ENCODE data around the gene CCDC85C.

CCDC85C gene

GRCh38 chr14:99630202-99630601 lies 26.2 kb upstream of the CCDC85C start:
- no peak for DNase-seq (ENCODE audit: low read depth in 3 of 3, low spot score in 1 of 3)

GRCh38 chr14:99628887-99629618 lies 25.0 kb upstream of the CCDC85C start:
- peak; percentile 15 to 50 (median 21) for DNase-seq (ENCODE audit: low read depth in 3 of 3, low spot score in 1 of 3)

GRCh38 chr14:99627510-99628381 lies 23.7 kb upstream of the CCDC85C start:
- no peak for DNase-seq (ENCODE audit: low read depth in 3 of 3, low spot score in 1 of 3)

- no peak for DNase-seq (ENCODE audit: low read depth in 3 of 3, low spot score in 1 of 3)
These were observed 23.1 kb upstream of the CCDC85C start for GRCh38 chr14:99627100-99627499.

- DNase-seq (ENCODE audit: low read depth in 3 of 3, low spot score in 1 of 3), result no peak
These were observed 22.1 kb upstream of the CCDC85C start for GRCh38 chr14:99626041-99626648.

- no peak for DNase-seq (ENCODE audit: low read depth in 3 of 3, low spot score in 1 of 3)
These were observed 21.5 kb upstream of the CCDC85C start for GRCh38 chr14:99625476-99625875.

GRCh38 chr14:99624971-99625370 lies 21.0 kb upstream of the CCDC85C start:
- DNase-seq (ENCODE audit: low read depth in 3 of 3, low spot score in 1 of 3), result no peak

GRCh38 chr14:99624024-99624423 lies 20.0 kb upstream of the CCDC85C start:
- DNase-seq (ENCODE audit: low read depth in 3 of 3, low spot score in 1 of 3), result no peak

- DNase-seq (ENCODE audit: low read depth in 3 of 3, low spot score in 1 of 3), result no peak
These were observed 17.9 kb upstream of the CCDC85C start for GRCh38 chr14:99621948-99622347.

- DNase-seq (ENCODE audit: low read depth in 3 of 3, low spot score in 1 of 3), result no peak
These were observed 16.1 kb upstream of the CCDC85C start for GRCh38 chr14:99619835-99620834.

- DNase-seq (ENCODE audit: low read depth in 3 of 3, low spot score in 1 of 3), result no peak
These were observed 13.1 kb upstream of the CCDC85C start for GRCh38 chr14:99616832-99617800.

GRCh38 chr14:99615497-99616157 lies 11.6 kb upstream of the CCDC85C start:
- no peak for DNase-seq (ENCODE audit: low read depth in 3 of 3, low spot score in 1 of 3)

GRCh38 chr14:99612738-99613330 lies 8.8 kb upstream of the CCDC85C start:
- no peak for DNase-seq (ENCODE audit: low read depth in 3 of 3, low spot score in 1 of 3)

GRCh38 chr14:99612071-99612737 lies 8.2 kb upstream of the CCDC85C start:
- no peak for DNase-seq (ENCODE audit: low read depth in 3 of 3, low spot score in 1 of 3)

GRCh38 chr14:99611646-99612045 lies 7.6 kb upstream of the CCDC85C start:
- DNase-seq (ENCODE audit: low read depth in 3 of 3, low spot score in 1 of 3), result no peak

- DNase-seq (ENCODE audit: low read depth in 3 of 3, low spot score in 1 of 3), result no peak
These were observed 5.5 kb upstream of the CCDC85C start for GRCh38 chr14:99609245-99610170.

GRCh38 chr14:99608591-99608990 lies 4.6 kb upstream of the CCDC85C start:
- DNase-seq (ENCODE audit: low read depth in 3 of 3, low spot score in 1 of 3), result no peak

Measured in stimulated activated CD4-positive, alpha-beta T cell treated with anti-CD3 and anti-CD28 coated beads, TNF-alpha, amount 100 ng/mL, for 1 hour (primary cell).